Upper lobe of left lung (tissue), 4 donors: Measurements from ENCODE around the gene SUPT6H.

Experiments used
- EP300 ChIP-seq, 4 donors: sonication (generic); formaldehyde crosslinking; IDR thresholded peaks; one replicate each; pipeline ENCODE4 v1.5.1; 2017; ENCODE audit warnings: antibody characterized with exemption in 4 of 4, control low read depth in 2 of 4
- POLR2A ChIP-seq, 4 donors: fragments of 450-650 bp; IDR thresholded peaks; one replicate each; pipeline ENCODE4 v1.5.1; 2016 to 2017; ENCODE audit warnings: antibody characterized with exemption in 4 of 4, mild to moderate bottlenecking in 2 of 4
- POLR2AphosphoS5 ChIP-seq, 2 donors: sonication (generic); formaldehyde crosslinking; IDR thresholded peaks; one replicate each; pipeline ENCODE4 v1.5.1; 2017; ENCODE audit warnings: antibody characterized with exemption in 2 of 2
- TF ChIP-seq, protein P1 (sequence below), 6 experiments: fragments of 450-650 bp in 4 of 6; fragments of 200-600 bp in 2 of 6; sonication (generic) in 2 of 6; IDR thresholded peaks; one replicate each; pipeline ENCODE4 v1.5.1; 2016 to 2019; ENCODE audit warnings: antibody characterized with exemption in 6 of 6

DNA sequence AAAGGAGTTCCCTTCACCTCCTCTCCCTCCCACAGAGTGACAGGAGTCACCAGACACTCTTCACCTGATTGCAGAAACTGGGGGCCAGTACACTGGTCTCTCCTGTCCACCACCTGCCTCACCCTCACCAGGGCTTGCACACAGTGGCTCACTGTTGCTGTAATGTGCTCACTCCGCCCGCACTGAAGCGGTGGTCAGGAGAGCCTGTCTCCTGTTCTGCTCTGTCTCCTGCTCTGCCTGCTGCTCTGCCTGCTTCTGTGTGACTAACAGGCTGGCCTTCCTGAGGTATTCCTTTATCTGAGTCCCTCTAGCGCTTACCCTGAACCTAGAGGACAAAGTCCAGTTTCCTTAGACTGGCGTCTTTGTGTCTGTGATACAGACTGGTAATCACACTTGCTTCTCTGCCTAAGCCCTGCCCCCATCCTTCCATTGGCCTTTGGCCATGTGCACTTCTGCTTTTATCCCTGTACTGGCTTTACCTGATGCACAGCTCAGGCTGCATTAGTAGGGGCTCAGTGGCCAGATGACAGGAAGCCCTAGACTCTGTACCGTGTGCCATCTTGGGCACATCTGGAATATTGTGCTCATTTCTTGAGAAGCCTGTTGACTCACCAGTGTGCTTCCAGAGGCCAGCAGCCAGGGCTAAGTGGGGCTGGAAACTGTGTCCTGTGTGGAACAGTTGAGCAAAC, 36.4 kb downstream of the SUPT6H start:
- TF ChIP-seq, protein P1, sequence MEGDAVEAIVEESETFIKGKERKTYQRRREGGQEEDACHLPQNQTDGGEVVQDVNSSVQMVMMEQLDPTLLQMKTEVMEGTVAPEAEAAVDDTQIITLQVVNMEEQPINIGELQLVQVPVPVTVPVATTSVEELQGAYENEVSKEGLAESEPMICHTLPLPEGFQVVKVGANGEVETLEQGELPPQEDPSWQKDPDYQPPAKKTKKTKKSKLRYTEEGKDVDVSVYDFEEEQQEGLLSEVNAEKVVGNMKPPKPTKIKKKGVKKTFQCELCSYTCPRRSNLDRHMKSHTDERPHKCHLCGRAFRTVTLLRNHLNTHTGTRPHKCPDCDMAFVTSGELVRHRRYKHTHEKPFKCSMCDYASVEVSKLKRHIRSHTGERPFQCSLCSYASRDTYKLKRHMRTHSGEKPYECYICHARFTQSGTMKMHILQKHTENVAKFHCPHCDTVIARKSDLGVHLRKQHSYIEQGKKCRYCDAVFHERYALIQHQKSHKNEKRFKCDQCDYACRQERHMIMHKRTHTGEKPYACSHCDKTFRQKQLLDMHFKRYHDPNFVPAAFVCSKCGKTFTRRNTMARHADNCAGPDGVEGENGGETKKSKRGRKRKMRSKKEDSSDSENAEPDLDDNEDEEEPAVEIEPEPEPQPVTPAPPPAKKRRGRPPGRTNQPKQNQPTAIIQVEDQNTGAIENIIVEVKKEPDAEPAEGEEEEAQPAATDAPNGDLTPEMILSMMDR (IDR thresholded peaks at IDR 0.05): no peak
- TF ChIP-seq POLR2AphosphoS5 (IDR thresholded peaks at IDR 0.05) (no peak), POLR2A (IDR thresholded peaks at IDR 0.05) (no peak), EP300 (IDR thresholded peaks at IDR 0.05) (no peak)
